ENCODE results near the gene AGAP5.

AGAP5 gene

DNA sequence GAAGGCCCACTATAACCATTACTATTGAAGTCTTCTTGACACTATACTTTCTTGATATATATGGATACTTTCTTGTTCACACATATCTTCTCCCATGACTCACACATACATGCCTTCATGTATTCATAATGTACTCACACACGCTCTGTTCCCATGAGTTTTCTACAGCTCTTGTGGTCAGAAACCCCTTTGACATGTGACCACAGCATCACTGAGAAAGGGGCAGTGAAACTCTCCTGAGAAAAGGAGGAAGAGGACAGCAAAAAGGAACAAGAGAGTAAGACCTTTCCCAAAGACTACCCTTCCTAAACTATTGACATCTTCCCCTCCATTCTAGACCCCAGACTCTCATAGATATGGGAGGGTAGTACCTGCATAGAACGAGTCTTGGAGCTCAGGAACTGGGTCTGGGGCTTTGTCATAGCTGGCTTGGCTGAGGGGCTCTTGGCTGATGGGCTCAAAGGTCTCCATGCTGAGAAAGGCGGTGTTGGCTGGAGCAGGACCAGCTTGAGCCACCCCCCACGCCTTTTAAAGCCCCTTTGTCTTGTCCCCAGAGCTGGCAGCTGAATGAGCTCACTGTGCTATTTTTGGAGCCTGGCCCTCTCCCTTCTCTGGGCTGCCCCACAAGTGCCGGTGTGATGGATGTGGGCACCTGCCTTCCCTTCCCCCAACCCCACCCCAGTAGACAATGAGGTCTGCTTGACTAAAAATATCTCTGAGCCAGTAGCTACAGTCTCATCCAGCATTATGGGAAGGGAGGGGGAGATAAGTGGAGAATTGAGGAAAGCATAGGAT is 47.2 kb downstream of the AGAP5 start:
- DNase-seq: no peak

DNA sequence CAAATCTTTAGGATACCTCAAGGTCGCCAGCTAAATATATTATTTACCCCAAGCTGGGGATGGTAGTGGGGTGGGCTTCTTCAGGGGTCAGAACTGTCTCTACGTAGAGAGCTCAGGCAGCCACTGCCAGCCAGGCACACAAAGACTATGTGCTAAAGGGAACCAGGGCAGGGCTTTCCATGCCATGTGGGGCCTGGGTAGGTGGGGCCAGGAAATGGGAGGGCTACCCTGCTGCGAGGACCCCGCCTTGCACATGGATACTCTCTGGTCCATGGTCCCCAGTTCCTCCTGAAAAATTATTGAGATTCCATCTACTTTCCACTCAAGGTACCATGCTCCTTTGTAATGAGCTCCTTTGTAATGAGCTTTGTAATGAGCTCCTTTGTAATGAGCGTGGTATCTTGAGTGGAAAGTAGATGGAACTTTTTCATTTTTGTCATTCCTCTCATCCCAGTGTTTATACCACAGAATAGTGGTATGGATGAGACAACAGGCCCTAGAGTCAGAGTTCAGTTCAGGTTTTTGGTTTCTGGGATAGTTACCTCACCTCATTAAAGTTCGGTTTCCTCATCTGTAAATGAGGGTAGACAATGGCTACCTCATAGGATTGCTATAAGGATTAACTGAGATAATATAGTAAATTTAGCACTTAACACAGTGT is 47.9 kb downstream of the AGAP5 start:
- no peak for DNase-seq

DNA sequence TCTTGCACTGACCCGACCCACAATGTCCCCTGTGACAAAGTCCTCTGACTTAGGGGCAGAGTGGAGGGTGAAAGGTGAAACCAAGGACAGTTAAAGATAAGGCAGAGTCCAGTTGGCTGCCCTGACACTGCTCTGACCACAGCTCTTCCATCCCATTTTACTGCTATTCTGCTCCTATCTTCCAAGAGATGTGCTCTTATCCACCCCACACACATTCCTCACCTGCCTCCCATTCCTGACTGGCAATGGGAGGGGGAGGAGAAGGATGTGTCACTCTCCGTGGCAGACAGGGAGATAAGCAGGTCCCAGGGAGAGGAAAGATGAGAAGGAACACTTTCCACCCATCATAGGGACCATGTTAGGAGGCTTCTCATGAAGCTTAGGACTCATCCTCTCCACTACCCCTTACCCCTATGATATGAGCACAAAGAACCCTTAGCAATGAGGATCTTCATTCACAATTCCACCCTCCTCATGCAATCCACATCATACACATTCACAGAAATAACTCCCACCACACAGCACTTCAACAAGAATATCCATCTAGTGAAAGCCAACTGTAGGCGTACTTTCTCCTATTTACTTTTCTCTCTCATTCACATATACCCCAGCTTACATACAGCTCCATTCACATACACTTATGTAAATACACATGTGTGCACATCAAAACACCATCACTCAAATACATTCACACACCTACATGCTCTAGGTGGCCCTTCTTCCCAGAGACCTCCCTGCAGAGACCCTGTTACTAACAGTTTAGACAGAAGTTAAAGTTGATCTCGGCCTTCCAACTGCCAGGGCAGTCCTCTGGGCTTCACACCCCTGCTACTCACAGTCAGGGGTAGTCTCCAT is 48.7 kb downstream of the AGAP5 start:
- no peak for DNase-seq

DNA sequence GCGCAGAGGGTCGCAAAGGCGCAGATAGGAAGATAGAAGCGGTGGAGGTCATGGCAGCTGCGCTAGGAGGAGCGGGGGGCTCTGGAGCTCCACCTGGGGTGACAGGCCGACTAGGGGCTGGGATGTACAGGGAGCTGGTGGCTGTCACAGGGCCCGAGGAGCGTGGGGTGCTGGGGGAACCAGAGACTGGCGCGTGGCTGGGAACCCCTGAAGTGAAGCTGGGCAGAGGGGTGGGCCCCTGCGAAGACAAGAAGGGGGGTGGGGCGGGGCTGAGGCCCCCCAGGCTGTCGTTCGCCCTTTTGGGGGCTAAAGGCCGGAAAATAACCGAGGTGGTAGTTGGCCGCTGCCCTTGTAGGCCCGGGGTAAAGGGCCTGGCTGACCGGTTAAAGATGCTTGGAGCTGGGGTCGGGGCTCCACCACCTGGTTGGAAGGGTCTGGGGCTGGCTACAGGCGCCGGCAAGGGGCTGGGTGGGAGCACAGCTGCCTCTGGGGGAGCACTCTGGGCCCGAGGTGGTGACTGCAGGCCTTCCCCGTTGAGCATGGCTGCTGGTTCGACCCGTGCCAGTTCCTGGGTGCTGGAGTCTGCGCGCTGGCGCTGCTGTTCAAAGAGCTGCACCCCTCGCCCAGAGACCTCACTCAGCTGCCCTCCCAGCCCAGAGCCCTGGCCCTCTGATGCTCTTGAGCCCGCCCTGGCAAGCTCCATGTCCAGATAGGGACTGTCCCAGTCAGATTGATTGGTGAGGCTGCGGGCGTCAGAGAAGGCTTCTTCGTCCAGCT is 49.8 kb downstream of the AGAP5 start:
- no peak for DNase-seq

DNA sequence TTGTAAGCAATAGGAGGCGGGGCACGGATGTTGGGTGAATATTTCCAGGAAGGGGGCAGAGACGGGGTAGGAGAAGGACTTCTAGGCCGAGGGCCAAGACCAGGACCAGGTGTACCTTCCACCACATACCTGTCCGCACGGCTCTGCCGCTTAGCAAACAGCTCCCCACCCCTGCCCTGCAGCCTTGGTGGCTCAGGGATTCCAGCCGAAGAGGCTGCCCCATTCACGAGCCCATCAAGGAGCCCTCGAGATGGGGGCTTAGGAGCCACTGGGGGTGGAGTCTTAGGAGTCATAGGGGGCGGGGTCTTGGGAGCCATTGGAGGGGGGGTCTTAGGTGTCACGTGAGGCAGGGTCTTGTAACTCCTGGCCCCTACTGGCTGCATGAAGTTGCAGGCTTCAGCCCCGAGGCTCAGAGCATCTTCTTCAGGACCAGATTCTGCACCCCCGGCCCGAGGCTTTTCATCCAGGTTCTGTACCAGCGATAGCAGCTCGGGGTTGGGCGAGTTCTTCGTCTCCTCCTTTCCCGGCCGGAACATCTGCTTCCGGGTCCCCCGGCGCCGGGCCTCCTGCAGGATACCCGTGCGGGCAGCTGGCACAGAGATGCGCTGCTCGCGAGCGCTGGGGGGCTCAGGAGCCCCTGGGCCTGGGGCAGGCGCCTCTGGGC is 50.6 kb downstream of the AGAP5 start:
- DNase-seq: no peak

DNA sequence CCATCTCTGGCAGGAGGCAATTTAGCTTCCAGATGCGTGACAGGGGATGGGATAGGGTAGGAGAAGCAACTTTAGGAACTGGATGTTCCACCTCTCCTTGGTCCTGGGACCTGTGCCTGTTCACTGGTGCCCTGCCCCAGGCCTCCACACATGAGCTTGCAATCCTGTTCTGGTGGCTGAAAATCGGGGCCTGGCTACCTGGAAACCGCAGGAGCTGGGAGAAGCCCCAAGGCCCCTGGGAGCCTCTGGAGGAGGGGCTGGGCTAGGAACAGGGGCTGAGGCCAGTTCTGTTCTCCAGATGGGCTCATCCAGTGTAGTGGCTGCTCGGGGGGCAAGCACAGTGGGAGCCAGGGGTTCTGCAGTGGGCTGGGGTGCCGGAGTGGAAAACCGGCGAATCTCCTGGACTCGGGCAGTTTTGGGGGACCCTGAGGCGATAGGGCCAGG is 51.3 kb downstream of the AGAP5 start:
- no peak for DNase-seq

DNA sequence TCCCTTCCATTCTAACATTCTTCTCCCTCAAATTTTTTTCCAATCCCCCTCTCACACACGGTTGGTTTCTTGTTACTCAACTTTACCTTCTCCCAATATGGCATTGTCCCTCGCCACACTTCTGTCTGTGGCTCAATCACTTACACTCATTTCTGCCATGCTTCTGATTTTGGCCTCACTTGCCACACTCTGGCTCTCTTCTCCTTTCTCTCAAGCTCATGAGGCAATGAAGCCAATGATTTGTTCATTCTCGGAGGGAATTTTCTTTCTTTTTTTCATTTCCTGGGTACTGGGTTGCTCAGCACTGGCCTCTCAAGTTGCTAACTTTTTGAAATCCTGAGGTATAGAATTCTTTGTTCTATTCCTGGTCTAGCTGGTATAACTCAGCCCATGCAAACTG is 52.7 kb downstream of the AGAP5 start:
- DNase-seq: no peak

DNA sequence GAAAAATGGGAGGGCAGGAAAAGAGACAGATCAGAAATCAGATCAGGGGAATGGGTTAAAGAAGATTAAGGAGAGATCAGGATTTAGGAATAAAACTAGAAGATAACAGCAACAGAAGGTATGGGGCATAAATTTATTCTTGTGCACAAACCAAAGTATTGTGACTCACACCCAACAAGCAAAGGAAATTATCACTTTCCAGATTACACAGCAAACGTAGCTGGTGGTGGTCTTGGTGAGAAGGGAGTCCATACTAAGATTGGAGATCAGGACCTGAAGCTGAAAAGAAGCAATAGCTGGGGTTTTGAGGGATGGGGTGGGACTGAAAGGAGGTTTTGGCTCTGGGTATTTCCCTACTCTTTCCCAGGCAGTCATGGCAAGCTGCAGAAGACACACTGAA is 53.1 kb downstream of the AGAP5 start:
- DNase-seq: no peak

DNA sequence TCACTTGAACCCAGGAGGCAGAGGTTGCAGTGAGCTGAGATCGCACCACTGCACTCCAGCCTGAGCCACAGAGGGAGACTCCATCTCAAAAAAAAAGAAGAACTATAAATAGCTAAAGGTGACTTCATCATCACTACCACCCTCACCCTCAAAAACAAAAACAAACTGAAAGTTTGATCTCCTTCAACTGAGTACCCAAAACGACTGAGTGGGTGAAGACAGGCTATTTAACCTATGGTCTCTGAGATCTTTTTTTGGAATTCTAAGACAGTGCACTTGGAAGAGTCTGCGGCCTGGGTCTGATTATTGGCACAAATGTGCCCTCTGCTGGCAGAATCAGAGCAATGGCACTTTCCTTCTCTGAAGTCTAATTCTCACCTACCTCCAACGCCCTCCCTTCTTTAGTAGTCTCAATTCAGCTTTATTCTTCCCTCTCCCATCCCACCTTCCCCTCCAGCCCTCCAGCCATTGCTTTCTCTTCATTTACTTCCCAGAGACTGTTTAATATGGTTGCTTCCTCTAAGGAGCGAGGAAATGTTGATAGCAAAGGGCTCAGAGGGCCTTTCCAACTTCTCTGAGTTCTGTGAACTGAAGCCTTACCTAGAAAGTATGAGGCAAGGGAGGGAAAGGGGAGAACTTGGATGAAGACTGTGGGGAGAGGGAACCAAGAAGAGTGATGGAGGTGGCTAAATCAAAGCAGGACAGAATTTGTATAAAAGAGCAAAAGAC is 53.7 kb downstream of the AGAP5 start:
- peak; percentile 51 for DNase-seq

DNA sequence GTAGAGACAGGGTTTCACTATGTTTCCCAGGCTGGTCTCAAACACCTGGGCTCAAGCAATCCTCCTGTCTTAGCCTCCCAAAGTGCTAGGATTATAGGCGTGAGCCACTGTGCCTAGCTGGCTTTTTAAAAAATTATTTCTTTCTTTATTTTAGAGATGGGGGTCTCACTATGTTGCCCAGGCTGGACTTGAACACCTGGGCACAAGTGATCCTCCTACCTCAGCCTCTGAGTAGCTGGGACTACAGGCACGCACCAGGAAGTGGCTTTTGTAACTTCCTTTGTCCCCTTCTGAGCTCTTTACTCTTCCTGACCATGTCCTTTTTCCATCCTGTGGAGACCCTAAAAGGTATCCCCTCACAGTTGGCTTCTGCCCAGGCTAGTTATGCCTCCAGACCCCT is 54.5 kb downstream of the AGAP5 start:
- no peak for DNase-seq

DNA sequence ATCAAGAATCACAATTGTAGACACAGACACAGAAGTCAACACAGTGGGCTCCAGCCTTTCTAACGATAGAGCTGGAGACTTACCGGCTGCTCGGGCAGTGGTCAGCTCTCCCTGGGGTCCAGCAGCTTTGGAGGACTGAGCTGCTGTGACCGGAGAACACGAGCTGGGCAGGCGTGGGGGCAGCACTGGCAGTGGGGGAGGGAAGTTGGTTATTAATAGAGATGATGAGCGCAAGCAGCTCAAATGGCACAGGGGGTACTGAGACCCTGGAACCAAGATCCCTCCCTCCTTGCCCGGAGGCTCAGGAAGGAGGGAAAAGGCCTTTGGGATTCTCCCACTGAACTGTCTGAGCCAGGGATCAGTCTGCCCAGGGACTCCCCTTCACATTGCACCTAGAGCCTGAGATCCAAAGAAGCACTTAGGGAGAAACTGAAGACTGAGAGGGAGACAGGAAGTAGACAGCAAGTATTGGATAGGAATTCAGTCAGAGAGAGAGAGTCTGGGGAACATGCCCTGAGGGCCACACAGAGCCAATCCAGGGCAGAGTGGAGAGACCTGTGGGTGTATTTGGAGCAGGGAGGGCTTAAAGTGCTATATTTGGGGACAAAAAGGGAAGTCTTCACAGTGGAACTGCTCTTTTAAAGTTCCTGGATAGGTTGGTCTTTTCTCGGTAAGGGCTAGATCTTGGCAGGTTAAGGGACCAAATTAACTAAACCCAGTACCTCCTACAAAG is 56.4 kb downstream of the AGAP5 start, which contains the start of gene MYOZ1:
TSS of gene MYOZ1 (minus strand) at position 147 of the 733 bp plus-strand sequence. CDS start 1,457 bp downstream, outside the sequence.
- no peak for DNase-seq

DNA sequence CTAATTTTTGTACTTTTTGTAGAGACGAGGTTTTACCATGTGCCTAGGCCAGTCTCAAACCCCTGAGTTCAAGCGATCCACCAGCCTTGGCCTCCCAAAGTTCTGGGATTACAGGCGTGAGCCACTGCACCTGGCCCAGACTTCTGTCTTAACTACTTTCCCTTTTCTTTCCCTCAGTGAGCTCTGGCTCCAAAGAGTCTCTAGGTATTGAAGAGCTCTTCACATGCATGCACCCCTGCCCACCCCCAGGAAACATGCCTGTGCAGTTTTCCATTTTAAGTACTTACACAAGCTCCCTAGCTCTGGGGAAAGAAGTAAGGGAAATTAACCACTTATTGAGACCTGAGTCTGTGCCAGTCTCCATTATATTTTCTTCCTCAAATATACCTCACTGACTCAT is 58.6 kb downstream of the AGAP5 start:
- no peak for DNase-seq

DNA sequence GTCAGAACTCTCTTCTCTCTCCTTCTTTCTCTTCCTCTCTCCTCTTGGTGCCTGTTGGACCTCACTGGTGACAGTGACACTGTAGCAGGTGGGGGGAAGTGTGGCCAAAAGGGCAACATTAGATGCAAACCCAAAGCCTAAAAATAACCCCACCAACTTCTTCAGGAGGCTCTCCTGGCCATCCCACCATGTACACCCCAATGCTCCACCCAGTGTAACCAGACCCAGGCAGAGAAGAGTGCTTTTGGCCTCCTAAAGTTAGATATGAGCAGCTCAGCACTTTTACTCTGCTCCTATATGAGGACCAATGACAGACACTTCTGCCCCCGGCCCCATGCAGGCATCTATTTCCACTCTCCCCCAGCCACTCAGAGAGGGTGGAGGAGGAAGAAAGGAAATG is 62.1 kb downstream of the AGAP5 start:
- no peak for DNase-seq

DNA sequence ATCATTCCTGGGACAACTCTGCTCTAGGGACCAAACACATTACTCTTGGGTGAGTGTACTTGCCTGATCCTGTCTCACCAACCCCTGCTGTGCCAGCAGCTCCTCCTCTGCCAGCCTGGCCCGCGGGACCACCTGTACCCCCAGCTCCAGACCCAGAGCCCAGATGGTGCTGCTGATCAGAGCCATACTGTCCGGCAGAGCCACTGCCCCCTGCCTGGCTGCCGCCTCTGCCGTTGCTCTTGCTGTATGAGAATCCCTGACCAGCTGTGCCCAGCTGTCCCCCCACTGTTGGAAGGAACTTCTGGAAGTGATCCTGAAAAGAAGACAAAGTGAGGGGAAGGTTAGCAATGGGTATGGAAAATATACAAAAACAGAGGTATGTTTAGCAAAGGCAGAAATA is 63.5 kb downstream of the AGAP5 start:
- no peak for DNase-seq

DNA sequence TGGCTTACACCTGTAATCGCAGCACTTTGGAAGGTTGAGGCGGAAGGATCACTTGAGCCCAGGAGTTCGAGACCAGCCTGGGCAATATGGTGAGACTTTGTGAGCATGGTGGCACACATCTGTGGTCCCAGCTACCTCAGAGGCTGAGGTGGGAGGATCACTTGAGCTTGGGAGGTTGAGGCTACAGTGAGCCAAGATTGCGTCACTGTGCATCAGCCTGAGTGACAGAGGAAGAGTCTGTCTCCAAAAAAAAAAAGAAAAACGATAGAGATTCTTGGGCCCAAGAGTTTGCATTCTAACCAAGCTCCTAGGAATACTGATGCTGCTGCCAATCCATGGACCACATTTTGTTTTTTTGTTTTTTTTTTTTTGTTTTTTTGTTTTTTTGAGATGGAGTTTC is 68.7 kb downstream of the AGAP5 start:
- no peak for DNase-seq

DNA sequence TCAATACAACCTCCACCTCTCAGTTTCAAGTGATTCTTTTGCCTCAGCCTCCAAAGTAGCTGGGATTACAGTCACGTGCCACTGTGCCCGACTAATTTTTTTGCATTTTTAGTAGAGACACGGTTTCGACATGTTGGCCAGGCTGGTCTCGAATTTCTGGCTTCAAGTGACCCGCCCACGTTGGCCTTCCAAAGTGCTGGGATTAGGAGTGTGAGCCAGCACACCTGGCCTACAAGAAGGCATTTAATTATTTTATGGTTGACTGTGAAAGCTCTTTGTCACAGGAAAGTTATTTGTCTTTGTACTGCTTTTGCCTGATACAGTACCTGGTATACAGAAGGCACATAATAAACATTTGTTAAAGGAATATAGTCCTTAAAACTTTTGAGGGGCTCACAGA is 69.5 kb downstream of the AGAP5 start:
- no peak for DNase-seq

DNA sequence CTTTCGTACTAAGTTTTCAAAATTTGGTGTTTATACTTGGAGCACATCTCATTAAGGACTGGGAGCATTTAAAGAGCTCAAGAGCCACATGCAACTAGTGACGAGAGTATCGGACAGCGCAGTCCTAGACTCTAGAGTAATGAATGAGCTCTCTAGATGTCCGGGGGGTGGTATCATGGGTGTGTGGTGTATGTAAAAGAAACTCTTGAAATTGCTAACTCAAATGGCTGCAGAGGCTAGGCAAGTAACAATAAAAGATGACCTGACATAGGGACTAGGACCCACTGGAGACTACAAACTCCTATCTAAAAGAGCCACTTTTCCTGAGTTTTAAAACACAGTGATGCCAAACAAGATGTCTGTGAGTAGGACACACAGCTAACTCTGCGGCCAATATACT is 70.6 kb downstream of the AGAP5 start:
- no peak for DNase-seq

DNA sequence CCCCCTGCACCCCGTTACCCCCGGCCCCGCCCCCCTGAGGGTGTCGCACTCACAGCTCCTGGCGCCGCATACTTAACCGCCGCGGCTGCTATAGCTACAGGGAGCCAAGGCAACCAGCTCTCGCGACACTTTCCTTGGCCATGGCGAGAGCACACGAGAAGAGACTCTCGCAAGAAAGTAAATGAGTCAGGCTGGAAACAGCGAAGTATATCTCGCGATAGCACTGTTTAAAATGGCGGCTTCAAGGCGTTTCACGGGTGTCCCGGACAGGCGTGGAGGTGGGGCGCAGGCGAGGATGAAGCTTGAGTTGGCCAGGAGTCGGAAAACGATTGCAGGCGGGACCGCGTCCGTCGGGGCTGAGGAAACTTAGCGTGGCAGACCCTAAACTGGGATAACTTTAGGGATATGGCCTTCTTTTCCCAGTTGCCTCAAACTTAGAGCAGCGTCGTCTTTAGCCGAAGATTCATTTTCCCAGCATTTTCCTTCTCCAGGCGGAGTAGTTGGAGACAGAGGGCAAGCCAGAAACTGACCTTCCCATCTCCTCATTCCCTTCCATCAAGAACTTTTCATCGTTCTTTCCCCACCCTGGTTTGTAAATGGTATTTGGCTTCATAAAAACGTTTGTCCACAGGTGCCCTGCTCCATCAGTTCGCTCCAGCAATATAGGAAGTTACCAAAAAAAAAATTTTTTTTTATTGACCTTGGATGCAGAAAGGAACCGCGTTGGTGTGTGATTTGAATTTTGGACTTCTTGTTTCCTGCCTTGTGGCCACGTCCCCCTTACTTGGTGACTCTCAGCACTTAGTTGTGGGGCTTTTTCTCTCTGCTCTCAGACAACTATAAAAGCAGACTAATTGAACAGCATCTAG is 71.8 kb downstream of the AGAP5 start:
- peak; percentile 90 for DNase-seq

DNA sequence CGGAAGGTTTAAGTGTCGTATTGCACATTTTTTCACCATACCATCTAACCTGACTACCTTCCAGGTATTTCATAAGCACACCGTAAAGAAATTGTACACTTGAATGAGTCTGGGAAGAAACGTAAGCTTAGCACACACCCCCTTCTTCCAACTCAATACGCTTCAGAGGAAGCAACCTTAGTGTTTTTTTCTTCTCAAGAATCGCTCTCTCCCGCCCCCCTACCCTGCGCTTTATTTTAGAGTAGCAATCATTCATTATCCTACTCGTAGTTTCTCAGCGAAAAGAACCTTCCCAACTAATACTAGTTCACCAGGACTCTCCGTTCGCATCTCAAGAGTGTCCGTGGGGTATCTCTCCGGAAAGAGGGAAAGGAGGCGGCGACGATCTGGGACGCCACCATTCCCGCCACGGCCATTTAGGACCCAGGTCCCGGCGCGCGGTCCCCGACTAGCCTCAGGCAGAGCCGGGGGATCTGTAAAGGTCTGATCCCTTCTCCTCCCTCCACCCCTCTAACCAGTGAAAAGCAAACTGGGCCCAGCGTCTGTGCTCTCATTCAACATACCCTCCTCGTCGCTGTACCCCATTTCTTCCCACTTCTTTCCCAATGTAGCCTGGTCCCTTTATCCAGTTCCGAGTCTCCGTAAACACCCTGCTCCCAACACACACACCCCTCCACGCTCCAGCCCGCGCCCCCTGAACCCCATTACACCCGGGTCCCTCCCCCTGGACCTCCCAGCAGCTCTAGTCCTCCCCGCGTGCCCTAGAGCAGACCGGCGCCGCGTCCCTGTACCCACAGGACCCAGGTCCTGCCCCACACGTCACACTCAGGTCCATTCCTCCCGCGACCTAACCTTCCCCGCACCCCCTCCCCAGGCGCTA is 72.7 kb downstream of the AGAP5 start:
- DNase-seq: peak; percentile 12

Measured in KG1 (cell line).